MV-4-11 (cell line): ENCODE data around the gene ATP7B.
"Not testable (repeated sequence)": the region's sequence is repeated elsewhere in the genome, so short reads cannot be mapped to it uniquely, and the experiment has no call there.

Experiments
- DNase-seq: peaks from one replicate; lab custom pipeline; 2025; lab: John Stamatoyannopoulos, UW

Gene ATP7B

DNA sequence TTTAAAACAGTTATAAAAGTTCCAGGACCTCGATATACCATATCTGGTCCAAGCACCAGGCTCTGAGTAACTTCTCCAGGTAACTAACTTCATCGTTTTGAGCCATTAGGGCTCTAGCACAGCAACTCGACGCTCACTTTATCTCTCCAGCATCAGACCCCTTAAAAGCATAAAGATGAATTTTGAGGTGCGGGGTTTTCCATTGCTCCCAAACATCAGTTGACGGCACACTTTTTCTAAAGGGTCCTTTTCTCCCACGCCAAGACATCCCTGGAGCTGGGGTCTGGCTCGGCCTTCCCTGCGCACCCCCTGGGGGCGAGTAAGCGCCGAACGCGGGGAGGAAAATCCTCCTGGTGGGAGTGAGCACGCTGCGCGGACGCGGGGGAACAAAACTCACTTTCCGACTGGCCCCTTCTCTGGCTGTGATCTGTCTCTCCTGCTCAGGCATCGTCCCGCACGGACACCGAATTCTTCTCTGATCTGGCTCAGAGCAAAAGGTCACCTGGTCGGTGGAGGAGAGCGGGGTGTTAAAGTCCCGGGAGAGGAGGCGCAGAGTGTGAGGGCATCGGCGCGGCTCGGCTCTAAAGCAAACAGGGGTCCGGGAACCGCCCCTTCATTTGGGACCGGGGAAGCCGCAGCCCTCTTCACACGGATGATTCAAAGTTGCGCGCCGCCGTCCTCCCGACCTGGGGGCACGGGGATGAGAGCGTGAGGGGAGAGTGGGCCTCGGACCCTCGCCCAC, at the start of gene ATP7B:
ATP7B (minus strand) TSS at position 561 of the 742 bp plus-strand sequence; CDS start at position 448, 113 bp downstream.
- no peak for DNase-seq

DNA sequence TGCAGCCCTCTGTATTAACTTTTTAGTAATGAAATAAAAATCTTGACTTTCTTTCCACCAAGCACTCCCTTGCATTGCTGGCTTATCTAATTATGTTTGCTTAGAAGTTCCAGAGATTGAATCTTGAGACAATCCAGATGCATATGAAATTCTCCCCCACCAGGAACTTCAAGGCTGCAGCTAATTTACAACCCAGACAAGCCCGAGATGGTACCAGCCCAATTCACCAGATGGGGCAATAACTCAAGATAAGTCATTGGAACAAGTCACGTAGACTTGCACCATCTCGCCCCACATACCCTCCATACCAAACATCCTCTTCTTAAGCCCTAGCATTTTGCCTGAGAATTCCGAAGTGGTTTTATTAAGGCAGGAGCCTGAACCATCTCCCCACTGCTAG, 42.2 kb upstream of the ATP7B start:
- no peak for DNase-seq

DNA sequence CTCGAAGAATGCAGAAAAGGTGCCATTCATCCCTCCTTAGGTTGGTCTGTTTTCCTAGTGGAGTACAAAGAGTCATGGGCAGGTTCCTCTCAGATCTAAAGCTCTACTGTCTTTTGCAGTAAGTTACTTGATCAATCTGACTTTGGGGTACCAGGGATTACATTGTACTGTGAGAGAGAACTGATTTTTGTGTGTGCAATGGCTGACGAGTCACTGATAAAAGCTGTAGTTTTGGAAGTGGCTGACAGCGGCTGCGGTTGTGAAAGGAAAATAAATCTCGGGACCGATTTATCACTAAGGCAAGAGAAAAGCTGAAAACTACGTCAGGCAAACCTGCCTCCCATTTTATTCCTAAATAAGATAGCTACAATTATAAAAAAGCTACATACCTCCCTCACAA, 40.1 kb upstream of the ATP7B start:
- no peak for DNase-seq

DNA sequence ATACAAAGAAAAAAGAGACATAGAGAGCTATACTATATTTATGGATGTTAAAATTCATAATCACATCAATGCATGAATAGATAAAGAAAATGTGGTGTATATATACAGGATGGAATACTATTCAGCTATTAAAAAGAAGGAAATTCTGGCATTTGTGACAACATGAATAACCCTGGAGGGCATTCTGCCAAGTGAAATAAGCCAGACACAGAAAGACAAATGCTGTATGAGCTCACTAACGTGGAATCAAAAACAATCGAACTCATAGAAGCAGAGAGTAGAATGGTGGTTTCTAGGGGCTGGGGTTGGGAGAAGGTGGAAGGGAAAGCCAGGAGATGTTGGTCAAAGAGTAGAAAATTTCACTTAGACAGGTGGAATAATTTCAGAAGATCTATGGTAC, 37.3 kb upstream of the ATP7B start:
- DNase-seq, result no peak

DNA sequence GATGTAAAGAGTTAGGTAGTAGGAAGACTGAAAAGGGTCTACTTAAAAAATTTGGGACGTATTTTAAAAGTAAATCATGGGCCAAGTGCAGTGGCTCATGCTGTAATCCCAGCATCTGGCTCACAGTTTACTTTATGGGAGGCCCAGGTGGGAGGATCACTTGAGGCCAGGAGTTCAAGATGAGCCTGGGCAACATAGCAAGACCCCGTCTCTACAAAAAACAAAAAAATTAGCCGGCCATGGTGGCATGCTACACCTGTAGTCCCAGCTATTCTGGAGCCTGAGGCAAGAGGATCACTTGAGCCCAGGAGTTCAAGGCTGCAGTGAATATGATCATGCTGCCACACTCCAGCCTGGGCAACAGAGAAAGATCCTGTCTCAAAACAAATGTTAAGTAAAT, 36.2 kb upstream of the ATP7B start:
- DNase-seq, result no peak

DNA sequence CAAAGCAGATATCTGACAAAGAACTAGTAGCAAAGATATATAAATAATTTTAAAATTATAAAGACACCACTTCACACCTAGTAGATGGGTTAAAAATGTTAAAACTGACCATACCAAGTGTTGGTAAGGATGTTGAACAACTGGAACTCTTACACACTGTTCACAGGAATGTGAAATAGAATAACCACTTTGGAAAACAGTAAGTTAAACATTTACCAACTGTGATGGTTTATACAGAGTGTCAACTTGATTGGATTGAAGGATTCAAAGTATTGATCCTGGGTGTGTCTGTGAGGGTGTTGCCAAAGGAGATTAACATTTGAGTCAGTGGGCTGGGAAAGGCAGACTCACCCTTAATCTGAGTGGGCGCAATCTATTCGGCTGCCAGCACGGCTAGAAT, 32.4 kb upstream of the ATP7B start:
- no peak for DNase-seq

DNA sequence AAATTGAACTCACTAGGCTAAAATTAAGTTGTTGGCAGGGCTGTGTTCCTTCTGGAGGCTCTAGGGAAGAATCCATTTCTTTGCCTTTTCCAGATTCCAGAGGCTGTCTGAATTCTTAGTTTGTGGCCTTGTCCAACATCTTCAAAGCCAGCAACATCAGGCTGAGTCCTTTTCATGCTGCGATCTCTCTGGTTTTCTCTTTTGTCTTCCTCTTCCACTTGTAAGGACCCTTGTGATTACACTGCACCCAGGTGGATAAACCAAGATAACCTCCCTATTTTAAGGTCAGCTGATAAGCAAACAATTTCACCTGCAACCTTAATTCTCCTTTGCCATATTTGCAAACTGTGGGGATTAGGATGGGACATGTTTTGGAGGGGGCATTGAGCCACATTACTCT, 24.8 kb upstream of the ATP7B start:
- DNase-seq, result no peak

DNA sequence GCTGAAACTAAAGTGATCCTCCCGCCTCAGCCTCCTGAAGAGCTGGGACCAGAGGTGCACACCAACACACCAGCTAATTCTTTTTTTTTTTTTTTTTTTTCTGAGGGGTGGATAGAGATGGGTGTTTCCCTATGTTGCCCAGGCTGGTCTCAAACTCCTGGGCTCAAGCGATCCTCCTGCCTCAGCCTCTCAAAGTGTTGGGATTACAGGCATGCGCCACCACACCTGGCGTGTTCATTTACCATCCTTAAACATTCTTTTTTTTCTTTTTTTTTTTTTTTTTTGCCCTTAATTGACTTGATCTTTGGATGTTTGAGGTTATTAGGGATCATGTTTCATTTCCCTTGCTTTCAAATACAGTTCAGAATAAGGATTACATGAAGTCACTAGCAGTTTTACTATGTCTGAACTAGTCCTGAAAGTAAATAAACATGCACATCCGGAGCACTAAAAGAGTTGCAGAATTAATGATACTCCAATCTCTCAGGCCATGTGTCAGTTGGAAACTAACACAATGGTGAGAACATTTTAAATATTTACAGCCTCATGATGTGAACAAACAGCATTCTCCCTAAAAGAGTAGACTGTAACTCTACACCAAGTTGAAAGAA, 23.5 kb upstream of the ATP7B start:
- DNase-seq, result no peak

DNA sequence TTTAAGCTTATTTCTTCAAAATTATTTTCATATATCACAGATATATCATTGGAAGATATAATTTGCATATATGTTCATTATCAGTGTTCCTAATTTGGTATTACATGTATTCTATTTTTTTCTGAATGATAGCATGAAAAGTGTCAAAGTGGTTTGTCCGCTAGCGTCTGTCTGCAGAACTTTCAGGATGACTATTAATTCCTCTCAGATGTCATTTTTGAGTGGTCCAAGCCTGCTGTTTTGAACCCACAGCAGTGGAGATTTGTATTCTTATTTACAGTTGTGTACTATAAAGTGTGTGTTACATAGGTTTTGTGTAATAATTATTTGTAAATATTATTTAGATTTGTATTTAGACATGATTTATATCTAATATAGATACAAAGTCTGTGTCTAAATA, 21.8 kb upstream of the ATP7B start:
- DNase-seq, result no peak

DNA sequence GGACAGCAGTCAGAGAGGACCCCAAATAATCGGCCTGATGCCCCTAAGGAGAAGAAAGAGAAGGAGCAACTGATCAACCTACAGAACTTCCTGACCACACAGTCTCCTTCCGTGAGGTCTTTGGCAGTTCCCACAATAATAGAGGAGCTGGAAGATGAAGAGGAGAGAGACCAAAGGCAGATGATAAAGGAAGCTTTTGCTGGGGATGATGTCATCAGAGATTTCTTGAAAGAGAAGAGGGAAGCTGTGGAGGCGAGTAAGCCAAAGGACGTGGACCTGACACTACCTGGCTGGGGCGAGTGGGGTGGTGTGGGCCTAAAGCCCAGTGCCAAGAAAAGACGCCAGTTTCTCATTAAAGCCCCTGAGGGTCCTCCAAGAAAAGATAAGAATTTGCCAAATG, 19.2 kb upstream of the ATP7B start:
- not testable (repeated sequence) for DNase-seq

DNA sequence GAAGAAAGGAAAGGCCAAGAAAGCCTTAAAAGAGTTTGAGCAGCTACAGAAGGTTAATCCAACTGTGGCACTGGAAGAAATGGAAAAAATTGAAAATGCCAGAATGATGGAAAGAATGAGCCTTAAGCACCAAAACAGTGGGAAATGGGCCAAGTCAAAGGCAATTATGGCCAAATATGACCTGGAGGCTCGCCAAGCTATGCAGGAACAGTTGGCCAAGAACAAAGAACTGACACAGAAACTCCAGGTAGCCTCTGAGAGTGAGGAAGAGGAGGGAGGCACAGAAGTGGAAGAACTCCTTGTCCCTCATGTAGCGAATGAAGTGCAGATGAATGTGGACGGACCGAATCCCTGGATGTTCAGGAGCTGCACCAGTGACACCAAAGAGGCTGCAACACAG, 18.3 kb upstream of the ATP7B start:
- no peak for DNase-seq

DNA sequence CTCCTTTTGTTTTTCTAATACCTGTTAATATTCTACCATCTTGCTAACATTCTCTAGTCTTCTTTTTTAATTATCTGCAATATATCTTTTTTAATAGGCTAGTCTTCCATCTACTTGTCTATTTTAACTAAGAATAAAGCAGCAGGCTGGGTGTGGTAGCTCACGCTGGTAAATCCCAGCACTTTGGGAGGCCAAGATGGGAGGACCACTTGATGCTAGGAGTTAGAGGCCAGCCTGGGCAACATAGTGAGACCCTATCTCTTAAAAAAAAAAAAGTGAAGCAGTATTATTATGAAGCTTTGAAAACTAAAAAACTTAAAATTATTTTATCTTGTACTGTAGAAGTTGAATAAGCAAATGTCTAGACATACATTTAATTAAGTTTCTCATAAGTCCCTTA, 16.6 kb upstream of the ATP7B start:
- no peak for DNase-seq

DNA sequence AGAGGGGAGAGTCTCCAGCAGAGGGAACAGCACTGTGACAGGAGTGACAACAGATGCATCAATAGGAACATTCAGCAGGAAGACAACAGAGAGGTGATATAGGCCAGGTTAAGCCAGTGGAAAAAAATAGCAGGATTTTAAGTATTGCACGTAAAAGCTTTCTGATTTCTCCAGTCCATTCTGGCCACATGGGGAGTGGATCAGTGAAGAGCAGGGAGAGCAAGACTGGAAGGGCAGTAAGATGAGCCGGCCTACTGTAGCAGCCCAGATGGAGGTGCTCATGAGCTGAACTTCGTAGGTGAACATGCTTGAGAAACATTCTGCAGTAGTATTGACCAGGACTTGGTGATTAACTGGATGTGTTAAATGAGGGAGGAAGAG, 15.0 kb upstream of the ATP7B start:
- no peak for DNase-seq

DNA sequence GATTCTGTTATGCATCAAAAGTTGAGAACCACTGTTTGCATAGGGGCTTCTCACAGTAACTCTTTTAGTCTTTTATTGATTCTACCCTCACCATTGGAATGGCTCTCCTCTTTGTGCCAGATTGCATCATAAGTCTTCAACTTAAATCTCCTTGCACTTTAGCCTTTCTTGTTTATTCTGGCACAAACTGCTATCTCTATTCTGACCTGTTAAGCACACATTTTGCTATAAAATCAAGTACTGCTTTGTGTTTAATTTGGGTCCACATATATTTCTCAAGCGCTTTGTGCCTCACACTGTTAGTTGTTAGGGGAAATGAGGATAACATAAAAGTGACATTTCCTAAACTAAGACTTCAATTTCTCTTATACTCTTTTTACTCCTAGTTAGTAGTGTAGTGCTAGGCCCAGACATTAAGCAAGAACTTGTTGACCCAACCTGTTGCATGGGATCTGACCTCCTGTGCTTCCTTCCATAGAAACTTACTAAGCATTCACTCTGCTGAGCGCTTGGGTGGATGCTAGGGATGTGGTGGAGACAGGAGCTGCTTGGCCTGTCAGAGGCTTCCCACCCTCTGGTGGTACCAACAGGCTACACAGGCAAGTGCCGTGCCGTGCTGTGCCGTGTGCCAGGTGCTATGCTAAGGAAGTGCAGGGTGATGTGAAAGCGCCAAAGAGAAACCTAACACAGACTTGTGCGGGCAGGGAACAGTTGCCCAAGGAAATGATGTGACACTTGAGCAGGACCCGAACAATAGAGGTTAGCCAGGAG, 14.4 kb upstream of the ATP7B start:
- DNase-seq, result no peak

DNA sequence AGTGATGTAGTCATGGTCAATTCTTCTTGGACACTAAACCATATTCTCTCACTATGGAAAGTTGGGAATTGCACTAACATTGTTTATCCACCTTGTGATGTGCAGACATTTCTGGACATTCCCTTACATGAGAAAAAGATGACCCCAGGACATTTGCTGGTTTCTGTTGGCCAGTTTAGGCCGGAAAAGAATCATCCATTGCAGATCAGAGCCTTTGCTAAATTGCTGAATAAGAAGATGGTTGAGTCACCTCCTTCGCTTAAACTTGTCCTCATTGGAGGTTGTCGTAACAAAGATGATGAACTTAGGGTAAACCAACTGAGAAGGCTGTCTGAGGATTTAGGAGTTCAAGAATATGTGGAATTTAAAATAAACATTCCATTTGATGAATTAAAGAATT, 13.2 kb upstream of the ATP7B start, which contains the start of gene UTP14C:
UTP14C (plus strand) TSS at position 211 of the 400 bp plus-strand sequence. CDS start 4,114 bp downstream, outside the sequence.
- no peak for DNase-seq

DNA sequence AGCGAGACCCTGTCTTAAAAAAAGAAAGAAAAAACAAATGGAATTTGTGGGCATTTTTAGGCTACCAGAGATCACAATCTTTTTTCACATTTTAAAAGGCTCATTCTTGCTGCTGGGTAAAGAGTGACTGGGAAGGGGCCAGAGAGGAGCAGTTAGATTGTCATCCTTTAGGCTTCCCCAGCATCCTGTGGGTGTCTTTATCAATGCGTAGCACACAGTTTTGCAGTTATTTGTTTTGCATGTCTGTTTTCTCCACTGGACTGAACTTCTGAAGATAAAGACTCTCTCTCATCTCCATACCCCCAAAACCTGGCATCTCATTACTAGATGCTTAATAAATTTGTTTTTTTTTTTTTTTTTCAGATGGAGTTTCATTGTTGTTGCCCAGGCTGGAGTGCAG, 11.1 kb upstream of the ATP7B start:
- no peak for DNase-seq

DNA sequence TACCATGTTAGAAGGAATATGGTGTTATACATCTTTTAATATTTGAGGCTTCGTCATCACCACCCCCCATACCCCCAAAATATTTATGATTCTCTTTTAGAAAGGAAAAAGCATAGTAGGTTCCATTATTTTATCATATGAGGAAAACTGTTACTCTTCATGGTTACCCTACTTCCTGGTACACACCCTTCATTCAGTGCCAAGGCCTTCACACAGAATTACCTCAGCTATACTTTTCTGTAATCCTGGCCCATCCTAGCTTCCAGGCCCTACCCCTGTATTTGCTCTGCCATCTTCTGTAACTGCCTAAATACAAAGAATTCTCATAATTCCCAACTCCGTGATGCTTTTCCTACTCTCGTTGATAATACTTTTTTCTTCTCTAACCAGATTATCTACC, 8.9 kb upstream of the ATP7B start:
- no peak for DNase-seq

DNA sequence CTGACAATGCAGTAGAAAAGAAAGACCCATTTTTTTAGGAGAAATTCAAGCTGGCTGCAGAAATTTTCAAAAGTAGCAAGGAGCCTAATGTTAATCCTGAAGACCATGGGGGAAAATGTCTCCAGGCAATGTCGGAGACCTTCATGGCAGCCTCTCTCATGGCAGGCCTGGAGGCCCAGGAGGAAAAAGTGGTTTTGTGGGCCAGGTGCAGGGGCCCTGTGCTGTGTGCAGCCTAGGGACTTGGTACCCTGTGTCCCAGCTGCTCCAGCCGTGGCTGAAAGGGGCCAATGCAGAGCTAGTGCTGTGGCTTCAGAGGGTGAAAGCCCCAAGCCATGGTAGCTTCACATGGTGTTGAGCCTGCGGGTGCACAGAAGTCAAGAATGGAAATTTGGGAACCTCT, 5.0 kb upstream of the ATP7B start:
- DNase-seq, result no peak

DNA sequence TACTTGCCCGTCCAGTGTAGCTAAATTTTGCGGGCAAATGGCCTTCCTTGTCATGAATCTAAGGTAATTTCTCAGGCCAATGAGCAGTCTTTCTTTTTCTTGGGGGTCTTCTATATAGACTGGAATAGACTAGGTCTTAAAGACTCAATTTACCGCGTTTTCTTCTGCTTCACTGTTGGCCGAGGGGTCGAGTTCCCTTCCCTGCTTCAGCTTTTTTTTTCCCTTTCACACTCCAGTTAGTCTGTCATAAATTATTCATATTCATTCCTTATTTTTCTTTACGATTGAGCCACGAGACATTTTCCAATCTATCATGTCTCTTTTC, 1.2 kb upstream of the ATP7B start:
- no peak for DNase-seq

DNA sequence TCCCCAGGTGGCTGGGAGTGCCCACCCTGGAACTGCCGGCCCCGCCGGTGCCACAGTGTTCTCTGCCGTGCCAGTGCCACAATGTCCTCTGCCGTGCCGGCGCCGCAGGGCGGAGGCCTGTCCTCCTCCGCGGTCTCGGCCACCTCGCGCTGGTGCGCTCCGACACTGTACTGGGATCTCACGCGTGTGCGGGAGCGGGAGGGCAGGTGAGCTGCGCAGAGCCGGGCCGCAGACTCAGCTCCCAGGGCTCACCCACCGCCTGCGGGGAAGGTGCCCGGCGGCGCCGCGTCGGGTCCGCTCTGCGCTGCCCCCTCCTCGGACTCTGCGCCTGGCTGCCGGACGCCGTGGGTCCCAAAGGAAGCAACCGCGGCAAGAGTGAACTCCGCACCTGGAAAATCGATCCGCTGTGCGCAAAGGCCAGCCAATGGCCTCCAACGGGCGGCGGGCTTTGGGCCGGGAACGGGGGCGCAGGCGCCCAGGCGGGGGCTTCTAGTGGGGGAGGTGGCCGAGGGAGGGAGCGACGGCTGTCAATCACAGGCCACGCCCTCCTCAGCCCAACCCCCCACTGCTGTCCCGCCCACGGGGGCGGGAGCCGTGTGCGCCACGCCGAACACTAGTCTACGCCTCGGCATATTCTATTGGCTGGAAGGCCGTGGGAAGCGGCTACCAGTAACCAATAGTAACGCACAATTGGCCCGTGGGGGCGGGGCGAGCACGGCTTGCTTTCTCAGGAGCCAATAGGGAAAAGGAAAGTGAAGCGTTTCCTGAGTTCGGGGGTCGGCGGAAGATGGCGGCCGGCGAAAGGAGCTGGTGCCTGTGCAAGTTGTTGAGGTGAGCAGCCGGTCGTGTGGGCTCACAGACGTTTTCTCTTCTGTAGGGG, 622 bp upstream of the ATP7B start, which contains the start of gene ALG11:
ALG11 (plus strand) TSS at position 767 of the 880 bp plus-strand sequence; CDS start at position 788, 21 bp downstream.
- peak; percentile 97 for DNase-seq

DNA sequence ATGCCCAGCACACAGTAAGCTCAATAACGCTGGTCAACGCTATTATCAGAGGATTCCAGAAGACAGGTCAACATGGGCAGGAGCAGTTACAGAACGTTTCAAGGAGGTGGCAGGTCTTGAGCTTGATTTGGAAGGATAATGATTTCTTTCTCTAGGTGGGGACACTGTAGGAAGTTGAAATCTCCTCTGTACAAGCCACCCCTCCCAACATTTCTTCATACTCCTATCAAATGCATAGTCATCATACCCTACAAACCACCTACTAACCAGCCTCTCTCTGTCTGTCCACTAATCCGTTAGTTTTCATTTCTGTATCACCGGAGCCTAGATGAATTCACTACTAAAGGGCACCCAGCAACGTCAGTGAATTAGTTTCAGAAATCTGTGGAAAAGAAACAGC, 1.3 kb downstream of the ATP7B start:
- no peak for DNase-seq
